GM19372 (cell line): ENCODE data around the gene PARD3.

Source experiments
- ATAC-seq: cut with Tn5 transposase; IDR thresholded peaks from one replicate; pipeline ENCODE4 v1.9.1; 2021; ENCODE audit warnings: mild to moderate bottlenecking, low read depth, moderate library complexity; ENCODE audit not compliant: unreplicated experiment

The PARD3 gene

DNA sequence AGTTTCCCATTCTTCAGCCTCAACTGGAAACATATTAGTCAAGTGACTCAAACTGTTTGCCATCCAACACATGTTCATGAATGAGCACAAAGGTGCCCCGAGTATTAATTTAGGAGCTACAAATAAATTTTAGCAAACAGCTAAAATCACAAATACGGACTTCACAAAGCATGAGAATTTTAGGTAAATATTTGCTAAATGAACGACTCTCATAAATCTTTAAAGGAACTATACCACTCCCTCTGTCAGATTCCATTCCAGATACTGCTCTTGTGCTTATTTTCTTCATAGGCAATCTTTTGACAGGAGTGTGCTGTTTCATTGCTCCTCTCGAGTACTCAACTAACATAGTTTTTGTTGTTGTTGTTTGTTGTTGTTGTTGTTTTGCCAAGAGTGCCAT lies 330.9 kb downstream of the PARD3 start:
- no peak for ATAC-seq

DNA sequence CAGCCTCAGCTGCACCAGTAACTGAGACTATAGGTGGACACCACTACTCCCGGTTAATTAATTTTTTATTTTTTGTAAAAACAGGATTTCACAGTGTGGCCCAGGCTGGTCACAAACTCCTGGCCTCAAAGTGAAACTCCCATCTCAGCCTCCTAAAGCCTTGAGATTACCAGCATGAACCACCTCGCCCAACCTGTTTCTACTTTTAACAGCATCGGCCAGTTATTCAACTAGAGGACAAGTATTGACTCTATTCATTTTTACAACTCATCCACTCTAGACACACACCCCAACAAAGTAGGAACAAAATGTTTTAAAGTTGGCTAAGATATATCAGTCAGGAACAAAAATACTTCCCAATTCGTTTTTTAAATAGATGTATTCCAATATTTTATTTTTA lies 334.8 kb downstream of the PARD3 start:
- no peak for ATAC-seq

DNA sequence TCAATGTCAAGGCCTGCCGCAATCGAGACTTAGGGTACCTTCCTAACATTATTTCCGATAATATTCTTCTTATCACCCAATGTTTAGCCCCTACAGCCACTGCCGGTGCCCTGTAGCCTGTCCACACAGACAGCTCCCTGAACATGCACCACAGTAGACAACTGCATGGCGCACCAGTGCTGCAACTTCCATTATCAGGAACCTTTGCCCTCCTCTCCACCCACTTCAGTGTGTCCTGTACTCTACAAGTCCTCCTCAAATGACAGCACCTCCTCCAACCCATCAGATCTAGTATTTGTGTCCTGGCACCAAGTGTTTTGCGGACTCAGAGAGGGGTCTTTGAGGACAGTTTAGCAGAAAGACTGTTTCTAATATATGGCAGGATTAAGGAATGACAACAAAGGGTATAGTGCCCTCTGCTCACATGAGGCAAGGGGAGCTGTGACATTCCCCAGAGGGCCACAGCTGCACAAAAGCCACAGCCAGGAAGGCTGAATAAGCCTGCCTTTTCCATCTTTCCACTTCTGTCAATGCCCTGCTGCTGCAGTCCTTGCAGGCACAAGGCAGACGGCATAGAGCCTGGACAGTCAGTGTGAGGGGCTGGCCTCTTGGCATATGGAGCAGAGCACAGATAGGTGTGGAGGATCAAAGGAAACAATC lies 335.4 kb downstream of the PARD3 start:
- no peak for ATAC-seq

DNA sequence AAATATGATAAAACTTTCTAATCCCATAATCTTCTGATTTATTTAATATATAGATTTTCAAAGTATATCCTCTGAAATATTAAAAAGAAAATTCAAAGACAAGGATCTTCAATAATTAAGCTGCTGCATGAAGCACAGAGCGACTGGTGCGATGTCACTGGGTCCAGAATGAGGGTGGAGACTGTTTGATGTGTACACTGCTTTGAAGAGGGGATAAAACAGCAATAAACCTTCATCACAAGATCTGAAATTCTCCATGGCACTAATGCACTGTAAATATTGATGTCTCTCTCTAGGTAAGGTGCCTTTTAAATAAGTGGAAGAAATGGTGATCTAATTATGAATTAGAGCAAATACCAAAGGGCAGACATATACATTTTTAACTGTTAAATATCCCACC lies 337.8 kb downstream of the PARD3 start:
- ATAC-seq = no peak

DNA sequence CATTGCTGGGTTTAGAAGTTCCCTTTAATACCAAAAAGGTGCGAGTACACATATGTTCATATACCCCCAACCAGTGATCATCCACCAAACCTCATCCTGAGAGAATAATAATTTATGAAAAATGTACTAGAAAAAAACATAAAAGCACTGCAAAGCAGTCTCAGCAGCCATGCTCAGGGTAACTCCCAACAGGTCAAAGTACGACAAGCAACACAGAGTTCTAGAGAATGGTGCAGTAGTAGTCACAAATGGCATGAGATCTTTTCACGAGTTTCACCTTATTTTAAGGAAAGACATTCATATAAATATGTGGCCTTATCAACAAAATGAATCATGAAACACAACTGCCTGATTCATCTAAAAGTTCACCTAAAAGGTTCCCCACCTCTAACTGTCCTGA lies 338.5 kb downstream of the PARD3 start:
- ATAC-seq = no peak

DNA sequence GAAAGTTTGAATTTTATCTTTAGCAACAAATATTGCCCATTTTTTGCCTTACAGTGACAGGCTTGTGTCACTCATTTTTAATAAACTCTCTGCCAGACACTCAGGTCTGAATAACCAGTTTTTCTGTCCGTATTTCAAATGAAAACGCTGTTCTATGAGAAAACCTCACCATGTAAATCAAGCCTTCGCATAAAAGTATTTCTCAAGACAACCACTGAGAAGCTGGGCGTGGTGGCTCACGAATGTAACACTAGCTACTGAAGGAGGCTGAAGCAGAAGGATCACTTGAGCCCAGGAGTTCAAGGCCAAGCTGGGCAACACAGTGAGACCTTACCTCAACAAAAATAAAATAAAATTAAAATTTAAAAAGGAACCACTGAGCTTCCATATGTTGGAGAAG lies 339.3 kb downstream of the PARD3 start:
- no peak for ATAC-seq

DNA sequence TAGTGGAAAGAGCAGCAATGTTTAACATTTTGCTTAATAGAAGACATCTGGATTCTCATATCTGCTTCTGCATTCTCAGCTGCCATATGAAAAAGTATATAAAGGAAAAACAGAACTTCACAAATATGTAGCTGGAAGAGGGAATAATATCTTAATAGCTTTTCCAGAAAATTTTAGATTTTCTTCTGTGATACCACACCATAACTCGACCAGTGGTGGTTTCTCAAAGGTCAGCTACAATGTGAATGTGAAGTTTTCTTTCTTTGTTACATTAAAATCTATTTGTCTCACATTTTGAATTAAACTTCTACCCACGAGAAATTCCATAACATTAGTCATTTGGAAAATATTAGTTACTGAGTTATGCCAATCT lies 339.8 kb downstream of the PARD3 start:
- ATAC-seq = no peak

DNA sequence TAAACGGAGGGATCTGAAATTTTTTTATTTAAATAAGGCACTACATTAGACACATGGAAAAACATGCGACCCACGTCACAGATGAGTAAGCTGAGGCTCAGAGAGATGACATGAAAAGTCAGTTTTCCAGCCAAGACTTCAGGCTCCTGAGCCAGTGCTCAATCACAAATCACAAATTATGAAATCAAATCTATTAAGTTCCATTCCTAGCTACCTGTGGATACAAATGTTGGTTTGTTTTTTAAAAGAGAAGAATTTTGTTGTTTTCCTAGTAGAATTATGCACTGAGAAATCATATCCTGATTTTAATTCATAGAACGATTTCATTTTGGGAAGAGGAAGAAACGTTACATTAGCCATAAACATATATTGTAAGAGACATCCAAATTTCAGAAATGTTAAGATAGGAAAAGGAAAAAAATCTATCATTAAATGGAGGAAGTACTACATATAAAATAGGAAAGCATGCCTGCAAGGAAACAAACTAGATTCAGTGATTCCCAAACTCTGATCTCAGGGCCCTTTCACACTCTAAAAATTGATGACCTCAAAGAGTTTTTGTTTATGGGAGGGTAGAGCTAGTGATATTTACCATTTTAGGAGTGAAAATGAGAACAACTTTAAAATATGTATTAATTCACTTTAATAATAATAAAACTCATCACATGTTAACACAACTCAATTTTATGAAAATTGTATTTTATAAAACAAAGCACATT lies 340.4 kb downstream of the PARD3 start:
- no peak for ATAC-seq

DNA sequence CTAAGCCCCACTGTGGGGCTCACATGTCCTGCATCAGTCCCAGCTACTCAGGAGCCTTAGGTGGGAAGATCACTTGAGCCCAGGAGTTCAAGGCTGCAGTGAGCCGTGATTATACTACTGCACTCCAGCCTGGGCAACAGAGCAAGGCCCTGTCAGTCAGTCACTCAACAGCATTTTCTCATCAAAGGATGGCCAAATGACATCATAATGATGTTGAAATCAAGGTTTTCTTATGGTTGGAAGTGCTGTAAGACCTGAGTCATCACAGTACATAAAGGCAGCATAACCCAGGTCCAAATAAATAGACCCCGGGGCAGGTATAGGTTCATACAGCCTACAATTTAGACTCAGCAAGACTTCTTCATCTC lies 341.1 kb downstream of the PARD3 start:
- ATAC-seq = no peak

DNA sequence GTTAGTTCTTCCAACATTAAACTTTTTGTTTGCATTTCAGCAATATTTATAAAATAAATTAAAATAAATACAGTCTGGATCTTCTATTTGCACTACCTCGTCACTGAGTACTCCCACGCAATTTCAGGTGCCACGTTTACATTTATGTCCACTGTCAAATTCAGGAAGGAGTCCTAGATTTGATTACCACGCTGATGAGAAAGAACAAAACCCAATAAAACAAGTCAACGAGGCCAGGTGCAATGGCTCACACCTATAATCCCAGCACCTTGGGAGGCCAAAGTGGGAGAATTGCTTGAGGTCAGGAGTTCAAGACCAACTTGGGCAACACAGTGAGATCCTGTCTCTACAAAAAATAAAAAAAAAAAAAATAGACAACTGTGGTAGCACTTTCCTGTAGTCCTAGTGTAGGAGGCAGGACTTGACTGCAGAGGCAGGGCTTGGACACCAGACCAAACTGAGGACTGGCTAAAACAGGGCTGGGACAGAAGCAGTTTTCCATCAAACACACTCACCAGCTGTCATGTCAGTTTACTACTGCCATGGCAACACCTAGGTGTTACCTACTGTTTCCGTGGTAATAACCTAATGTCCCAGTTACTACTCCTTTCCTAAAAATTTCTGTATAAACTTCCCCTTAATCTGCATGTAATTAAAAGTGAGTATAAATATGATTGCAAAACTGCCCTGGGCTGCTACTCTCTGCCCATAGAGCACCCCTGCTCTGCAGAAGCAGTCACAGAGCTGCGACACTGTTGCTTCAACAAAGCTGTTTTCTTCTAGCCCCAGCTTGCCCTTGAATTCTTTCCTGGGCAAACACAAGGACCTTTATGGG lies 341.7 kb downstream of the PARD3 start:
- no peak for ATAC-seq

DNA sequence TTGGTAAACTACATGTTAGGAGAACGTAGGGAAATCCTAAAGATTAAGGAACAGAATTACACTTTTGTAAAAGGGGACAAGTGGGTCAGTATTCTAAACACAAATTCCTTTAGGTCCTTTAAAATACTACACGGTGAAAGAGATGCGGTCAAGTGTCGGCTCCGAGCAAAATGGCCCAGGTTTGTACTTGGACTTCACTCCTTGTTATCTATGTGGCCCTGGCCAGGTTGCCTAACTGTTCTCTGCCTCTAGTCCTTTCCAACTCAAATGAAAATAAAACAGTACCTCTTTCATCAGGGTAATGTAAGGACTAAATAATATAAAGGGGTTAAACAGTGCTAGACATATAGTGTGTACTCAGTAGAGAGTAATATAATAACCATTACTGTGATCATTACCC lies 344.8 kb downstream of the PARD3 start:
- no peak for ATAC-seq

DNA sequence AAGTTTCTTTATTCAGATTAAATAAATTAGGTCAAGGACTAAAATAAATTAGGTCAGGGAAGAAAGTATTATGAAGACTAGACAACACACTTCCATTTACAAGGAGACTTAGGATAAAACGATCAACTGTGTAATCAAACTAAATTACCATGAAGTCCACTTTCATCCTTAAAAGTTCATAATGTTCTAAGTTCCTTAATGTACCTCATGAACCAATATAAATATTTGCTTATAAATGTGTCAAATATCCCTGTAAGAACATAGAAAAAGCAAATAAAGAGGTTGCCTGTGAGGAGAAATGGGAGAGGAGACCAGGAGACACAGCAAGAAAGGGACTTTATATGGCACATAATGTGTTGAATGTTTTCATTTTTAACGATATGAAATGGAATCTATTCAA lies 345.6 kb downstream of the PARD3 start:
- ATAC-seq = no peak

DNA sequence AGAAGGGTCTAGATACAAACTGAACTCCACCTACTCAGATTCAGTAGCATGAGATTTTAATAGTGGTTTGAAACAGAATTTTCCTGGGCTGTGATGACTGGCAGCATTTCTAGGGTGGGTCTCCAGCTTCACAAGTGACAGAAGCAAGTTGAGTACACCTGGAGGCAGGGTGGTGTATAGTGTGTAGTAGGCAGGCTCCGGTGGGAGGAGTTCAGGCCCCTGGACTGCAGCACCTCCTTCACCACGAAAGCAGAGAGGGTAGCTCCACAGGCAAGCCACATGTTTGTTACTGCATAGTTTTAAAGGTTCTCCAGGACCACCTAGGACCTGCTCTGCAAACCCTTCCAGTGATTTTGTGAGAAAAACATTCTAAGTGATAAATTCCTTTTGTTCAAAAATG lies 347.2 kb downstream of the PARD3 start:
- no peak for ATAC-seq

DNA sequence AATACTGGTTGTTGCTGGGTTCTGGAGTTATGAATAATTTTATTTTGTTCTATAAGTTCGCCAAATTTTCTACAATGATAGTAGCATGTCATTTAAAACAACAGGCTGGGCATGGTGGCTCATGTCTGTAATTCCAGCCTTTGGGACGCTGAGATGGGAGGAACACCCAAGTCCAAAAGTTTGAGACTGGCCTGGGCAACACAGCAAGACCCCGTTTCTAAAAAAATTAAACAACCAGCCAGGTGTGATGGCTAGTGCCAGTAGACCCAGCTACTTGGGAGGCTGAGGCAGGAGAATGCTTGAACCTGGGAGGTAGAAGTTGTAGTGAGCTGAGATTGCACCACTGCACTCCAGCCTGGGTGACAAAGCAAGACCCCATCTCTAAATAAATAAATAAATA lies 347.7 kb downstream of the PARD3 start:
- no peak for ATAC-seq

DNA sequence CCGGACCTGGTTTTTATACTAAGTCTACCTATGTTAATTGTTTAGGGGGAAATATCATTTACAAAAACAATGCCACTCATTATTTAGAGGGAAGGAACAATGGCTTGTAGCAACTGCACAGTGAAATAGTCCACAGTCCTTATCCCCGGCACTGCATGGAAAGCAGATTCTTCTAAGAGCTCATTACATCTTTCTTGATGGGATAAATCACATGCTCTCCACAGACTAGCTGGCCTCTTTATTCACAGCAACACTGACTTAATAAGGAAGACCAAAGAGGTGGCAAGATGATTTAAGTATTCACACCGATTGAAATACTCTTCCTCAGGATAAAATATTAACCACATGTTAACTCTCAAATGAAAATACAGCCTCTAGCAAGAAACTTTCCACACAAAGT lies 349.4 kb downstream of the PARD3 start:
- ATAC-seq = no peak

DNA sequence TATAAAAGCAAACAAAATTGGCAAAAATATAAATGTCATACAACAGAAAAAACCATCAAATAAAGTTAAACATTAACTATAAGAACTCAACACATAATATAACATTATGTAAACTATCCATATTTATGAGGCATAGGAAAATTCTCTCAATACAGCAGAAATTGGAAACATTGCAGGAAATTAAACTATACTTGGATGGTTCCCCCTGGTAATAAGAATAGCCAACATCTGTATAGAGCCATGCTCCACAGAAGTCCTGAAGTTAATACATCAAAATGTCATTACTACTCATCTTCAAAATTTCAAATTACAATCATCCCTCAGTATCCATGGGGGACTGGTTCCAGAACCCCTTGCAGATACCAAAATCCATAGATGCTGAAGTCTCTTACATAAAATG lies 350.5 kb downstream of the PARD3 start:
- no peak for ATAC-seq

DNA sequence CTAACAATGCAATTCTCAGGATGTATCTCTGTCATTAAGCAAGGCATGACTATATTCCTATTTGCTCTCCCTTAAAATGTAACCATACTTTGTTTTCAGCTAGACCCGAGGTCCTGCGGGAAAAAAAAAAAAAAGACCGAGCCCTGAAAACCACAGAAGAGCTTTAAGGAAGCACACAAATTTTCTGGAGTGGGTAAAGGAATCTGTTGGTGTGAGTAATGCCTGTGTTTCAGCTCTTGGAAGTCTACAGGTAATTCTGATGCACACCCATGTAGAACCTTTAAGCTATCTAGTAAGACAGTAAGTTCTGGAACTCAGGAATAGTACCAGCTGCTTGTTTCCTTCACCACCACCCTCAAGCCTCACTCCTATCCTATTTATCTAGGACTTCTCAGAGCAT lies 351.1 kb downstream of the PARD3 start:
- ATAC-seq = no peak

DNA sequence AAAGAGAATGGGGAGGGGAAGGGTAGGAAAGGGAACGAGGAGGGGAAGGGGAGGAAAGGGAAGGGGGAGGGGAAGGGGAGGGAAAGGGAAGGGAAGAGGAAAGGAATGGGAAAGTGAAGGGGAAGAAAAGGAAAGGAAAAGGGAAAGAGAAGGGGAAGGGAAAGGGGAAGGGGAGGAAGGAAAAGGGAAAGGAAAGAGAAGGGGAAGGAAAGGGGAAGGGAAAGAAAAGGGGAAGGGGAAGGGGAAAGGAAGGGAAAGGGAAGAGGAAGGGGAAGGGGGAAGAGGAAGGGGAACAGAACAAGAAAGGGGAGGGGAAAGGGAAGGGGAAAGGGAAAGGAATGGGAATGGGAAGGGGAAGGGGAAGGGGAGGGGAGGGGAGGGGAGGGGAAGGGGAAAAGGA lies 352.1 kb downstream of the PARD3 start:
- no peak for ATAC-seq

DNA sequence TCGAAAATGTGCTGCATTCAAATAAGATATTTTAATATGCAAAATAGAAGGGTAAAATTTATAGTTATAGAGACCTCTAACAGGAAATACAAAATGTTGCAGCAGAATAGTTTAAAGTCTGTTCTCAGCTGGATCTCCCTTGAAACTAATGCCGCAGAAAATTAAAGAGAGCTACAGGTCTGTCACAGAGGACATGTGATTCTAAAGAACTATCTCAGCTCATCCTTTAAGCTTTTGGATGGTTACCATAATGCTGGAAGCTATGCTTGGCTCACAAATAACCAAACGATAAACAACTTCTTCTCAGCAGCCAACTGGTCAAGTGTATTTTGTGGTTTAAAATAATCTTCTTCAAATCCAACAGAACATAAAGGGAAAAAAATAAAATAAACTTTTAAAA lies 353.0 kb downstream of the PARD3 start:
- no peak for ATAC-seq

DNA sequence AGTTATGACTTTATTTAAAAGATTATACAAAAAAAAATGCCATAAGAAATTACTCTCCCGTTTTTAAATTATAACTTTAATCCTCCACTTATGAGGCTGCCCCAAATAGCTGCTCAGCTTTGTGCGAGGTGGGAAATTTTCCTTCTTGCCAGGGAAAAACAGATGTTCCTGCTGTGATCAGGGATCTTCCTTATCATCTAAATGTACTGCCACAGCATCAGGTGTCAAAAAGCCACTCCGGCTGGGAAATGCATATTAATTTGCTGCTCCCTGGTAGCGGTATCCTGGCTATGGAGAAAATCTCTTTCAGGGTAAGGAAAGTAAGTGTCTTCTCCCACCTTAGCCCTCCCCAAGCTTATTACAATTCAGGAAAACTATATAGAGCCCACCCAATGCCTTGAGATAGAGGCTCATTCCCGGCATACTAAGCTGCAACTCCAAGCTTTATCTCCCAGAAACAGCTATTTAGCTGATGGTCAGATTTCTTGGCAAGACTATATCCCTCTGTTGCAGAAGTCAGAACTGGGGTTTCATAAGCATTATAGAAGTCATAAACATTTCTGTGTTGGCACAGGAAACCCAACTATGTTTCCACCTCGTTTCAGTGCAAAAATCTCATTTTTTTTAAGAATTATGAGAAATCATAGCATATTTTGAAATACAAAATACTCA lies 360.4 kb downstream of the PARD3 start:
- ATAC-seq = no peak

DNA sequence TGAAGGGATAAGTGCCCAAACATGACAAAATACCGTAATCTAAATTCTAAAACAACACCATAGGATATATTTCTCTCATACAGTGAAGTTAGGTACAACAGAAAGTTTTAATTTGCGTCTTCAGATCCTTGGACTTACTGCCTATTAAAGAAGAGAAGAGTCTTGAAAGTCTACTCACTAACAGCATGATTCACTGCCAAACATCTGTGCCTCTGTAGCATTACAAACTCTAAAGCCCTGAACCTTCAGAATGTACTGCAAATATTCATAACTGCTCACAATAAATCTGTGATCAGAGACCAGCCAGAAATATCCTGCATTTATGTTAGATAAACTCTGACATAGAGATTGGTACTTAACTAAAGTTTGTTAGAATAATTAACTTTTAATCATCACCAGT lies 365.3 kb downstream of the PARD3 start:
- ATAC-seq = no peak
